ENCODE results near the gene METTL25.

Gene METTL25

DNA sequence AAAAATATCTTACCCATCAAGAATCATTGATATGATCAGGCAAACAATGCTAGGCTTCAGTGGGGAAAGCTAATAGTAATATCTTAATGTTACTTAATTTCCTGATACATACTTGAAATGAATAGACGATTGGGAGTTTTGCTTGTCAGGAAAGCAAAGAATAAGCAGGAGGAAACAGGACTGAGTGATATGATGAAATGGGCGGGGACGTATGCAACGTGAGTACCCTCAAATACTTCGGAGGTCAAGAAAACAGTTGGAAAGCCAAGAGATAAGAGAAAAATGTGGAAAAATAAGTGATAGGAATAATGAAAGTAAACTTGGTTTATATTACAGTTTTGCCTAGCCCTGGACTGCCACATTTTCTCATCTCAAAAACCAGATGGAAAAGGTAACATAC is 49.2 kb downstream of the METTL25 start:
- DNase-seq (ENCODE audit: low read depth), result no peak

DNA sequence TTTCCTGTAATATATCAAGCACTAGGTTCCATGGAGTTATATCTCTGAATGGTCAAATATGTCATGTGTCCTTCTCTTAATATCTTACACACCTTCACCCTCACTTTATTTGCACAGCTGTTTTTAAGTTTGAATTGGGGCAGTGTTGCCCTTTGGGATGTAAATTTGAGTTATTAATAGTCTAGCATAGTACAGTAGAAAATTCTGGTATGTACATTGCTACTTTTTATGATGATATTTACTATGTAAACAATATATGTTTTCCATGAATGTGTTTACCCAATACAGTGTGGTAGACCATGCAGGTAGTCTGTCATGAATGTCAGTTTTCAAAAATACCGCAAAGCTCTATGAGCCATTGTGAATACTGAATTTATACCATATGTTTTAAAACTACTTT is 50.5 kb downstream of the METTL25 start:
- no peak for DNase-seq (ENCODE audit: low read depth)

DNA sequence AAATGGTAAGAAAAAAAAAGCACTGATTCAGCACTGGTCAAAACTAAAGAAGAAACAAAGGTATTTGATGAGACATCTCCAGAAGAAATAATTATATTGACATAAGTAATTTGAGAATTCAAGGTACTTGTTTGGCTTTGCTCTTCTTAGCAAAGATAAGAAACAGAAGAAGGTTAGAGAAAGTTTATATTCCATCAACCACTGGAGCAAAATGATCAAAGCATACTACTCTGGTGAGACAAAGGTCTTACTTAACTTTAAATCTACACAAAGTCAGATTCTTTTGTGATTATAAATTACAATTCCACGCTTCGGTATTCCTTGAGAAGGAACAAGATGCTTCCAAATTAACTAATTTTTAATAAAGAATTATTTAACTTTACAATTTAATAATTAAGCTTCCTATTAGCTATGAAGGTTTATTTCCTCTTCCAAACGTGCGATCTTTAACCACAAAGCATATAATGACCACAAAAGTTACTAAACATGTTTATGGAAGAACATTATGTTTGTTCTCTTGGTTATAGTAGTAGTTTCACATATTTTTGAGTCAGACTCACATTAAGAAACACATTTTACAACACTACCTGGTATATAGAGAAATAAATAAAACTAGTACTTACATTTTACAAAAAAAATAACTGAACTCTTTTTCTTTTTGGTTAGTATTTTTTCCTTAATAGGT is 53.4 kb downstream of the METTL25 start:
- DNase-seq (ENCODE audit: low read depth), result no peak

DNA sequence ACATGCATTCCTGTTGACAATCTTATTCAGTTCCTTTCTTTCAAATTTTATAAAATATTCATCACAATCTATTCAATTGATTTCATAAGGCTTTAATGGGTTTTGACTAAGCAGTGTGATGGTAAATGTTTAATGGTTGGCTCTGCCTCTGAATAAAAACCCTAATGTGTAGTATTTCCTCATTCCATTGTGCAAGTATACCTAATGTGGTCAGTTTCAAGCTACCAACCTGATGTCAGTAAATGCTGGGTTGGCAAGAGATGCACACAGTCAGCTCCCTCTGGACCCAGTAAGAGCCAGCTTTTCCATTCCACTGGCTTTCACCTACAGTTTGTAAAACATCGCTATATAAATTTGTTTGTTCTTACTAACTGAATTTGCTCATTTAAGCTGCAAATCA is 53.9 kb downstream of the METTL25 start:
- DNase-seq (ENCODE audit: low read depth), result no peak

DNA sequence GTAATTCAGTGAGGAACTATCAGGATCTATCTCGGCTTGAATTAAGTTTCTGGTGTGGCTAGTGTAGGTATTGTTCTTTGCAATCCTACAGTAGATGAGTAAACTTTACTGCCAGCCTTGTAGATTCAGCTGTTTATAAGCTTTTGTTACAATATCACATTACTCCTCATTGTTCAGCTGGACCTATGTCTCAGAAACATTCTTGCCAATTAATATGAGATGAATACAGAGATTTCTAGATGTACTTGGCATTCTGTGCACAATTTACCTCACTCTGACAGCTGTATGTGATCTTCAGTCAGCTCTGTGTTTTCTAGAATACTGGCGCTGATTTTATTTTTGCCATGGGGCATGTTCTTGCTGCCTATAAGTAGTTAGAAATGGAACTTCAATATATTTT is 55.7 kb downstream of the METTL25 start:
- no peak for DNase-seq (ENCODE audit: low read depth)

DNA sequence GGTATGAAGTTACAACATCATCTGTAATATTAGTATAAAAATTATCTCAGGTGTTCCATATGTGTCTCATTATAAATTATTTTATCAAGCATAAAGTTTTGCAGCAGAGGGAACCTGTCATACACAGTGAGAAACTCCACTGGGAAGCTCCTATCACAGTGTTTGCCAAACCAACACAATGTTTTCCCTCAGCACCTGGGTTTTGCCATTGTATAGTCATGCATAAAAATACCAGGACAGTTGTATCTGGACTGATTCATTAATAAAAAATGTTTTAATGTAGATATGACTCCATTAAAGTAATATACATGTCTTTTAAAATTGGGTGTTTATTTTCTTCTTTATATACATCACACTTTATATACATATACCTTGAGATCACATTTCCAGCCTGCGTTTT is 56.6 kb downstream of the METTL25 start:
- DNase-seq (ENCODE audit: low read depth), result no peak

DNA sequence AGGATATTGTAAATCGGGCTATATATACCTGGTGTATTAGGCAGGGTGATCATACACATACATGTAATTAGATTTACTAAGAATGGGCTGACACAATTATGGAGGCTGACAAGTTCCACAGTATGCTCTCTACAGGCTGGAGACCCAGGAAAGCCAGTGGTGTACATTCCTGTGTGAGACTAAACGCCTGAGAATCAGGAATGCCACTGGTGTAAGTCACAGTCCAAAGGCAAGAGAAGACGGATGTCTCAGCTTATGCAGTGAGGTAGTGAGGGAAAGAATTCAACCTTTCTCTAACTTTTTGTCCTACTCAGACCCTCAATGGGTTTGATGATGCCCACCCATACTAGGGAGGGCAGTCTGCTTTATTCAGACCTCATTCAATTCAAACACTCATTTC is 57.1 kb downstream of the METTL25 start:
- DNase-seq (ENCODE audit: low read depth), result peak; percentile 33

DNA sequence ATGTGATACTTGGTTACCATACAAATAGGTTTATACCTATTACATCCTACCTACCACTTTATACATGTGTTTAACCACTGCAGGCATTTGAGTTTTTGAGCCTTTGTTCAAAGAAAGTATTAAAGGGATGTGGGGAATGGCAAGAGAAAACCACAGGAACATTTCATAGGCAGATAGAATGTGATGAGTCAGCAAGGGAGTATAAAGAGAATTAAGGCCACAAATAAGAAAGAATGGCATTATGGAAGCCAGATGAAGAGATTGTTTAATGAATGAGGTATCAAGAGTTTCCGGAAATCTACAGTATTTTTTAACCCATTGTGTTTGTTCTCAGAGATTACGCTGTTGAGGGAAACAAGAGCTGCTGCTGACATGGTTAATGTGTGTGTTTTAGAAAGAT is 66.9 kb downstream of the METTL25 start:
- DNase-seq (ENCODE audit: low read depth), result peak; percentile 49

DNA sequence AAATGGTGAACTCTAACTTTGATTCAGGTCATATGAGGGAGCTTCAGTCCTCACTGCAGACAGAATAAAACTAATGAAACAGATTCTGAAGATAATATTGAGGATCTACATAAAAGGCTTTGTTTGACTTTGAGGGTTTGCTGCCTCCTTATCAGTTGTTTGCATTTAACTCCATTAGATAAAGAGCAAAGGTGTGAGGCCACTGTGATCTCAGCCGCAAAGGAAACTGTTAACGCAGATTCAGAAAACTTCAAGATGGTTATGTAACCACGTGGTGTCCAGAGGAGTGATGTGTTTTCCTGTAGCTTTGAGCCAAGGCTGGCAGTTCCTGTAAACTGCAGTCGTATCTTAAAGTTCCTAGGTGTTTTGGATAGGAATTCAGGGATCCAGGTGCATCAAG is 67.8 kb downstream of the METTL25 start:
- no peak for DNase-seq (ENCODE audit: low read depth)

DNA sequence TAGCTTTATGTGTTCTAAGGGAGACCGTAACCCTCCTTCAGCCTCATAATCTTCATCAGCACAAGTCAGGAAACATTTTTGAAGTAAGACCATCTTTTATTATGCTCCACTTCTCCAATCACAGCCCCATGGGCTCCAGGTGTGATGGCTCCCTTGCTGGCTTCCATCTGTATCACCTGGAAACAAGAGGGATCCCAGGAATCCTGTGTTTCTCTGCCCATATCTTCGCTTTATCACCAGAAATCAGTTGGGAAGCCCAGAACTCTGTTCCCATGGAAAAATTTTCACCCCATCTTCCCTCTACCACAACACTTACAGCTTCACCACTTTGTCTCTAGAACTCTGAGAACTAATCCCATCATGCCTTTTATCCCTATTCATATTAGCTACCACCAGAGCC is 68.3 kb downstream of the METTL25 start:
- DNase-seq (ENCODE audit: low read depth), result no peak

DNA sequence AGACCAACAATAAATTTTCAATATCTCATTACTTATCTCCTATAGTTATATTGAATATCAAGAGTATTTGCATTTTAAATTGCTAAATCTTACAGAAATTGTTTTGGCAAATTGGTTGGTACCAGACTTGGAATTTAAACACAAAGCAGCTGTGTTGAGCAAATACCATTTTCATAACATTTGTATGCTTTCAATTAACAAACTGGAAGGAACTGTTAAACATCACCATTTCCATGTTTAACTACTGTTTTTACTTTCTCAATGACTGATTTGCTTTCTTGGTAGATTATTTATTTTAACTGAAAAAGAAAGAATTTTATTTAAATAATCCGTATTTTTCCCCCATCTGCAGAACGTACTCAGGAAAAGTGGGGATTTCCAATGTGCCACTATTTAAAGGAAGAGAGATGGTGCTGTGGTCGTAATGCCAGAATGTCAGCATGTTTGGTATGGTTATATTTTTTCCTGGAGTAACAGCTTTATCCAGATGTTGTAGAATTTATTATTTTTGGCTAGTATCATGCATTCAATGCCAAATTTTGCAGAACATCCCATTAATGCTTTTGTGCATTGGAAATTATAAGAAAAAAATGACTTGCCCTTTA is 72.3 kb downstream of the METTL25 start:
- no peak for DNase-seq (ENCODE audit: low read depth)

DNA sequence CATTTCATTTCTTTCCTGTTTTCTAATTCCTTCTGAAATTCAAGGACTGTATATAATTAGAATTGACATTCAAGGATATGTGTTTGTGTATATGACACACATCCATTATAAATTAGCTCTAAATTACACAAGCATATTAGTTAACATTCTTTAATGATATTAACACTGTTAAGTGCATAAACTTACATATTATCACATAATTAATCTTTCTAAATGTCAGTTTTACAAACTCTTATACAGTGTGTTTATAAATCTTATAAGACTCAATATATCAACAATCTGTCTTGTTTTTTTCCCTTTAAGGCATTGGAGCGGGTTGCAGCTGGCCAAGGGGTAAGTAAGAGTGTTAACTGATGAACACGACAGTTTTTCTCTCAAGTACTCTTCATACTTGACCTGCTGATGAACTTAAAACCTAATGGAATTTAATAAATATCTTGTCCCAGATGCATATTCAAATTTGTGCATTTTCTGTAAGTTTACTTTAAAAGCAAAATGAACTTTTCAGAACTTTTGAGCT is 76.1 kb downstream of the METTL25 start:
- no peak for DNase-seq (ENCODE audit: low read depth)

DNA sequence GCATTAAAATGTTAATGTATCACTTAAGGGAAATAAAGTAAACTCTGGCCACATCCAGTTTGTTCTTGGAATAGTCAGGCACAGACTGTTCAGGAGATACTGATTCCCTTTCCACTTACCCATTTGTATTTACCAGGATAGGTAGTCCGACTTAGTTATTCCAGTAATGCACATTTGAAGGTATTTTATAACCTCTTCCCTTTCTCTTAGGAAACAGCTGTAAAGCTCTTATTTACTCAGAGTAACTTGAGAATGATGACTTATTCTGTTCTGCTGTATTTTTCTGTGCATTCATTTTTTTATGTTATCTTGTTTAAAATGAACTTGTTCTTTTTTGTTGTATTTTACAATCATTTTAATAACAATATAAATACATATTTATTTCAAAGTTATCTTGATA is 78.0 kb downstream of the METTL25 start:
- DNase-seq (ENCODE audit: low read depth), result no peak

DNA sequence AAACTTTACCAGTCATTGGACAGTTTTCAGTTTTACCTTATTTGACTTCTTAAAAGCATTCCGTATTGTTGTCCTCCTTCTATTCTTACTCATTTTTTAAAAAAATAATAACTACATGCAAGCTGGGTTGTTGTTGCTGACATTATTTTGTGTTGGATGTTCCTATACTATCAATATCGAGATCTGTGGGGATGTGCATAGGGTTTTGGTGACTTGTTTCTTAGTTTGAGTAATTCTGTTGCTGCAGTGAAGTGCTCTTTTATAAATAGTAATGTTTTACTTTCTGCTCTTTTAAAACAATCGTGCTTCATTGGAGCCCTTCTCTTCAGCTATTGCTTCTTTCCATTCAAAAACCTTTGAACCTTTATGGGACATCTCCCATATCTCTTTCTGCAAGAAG is 79.4 kb downstream of the METTL25 start:
- no peak for DNase-seq (ENCODE audit: low read depth)

DNA sequence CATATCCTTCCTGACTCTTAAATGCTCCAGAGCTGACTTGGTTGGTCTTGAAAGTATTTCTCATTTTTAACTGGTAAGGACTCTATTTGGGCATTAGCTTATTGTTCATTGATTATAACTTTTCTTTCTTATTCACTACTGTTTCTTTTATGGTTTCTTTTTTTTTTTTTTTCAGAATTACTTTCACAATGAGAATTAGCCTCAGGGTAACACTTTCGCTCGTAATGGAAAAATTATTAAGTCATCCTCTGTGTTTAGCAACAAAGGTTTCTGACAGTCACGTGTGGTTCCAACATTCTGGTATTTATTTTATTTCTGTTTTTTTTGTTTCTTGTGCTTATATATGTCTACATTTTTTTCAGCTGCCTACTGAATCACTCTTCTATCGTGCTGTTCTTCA is 80.0 kb downstream of the METTL25 start:
- DNase-seq (ENCODE audit: low read depth), result no peak

DNA sequence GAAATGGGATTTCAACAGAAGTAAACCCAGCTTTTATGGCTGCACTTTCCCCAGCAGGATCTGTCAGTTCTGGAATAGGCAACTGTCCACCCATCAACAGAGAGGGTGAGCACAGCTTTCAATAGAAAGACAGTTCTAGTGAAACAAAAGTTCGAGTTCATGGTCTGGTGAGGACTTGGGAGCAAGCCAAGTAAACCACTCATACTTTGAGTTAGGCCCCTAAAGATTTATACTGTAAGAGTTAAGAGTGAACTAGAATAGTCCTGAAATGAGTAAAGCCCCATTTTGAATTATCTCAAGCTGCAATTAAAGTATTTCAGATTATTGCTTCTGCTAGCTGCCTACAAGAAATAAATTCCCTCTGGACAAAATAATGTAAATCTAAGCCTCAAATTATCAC is 82.6 kb downstream of the METTL25 start:
- no peak for DNase-seq (ENCODE audit: low read depth)

DNA sequence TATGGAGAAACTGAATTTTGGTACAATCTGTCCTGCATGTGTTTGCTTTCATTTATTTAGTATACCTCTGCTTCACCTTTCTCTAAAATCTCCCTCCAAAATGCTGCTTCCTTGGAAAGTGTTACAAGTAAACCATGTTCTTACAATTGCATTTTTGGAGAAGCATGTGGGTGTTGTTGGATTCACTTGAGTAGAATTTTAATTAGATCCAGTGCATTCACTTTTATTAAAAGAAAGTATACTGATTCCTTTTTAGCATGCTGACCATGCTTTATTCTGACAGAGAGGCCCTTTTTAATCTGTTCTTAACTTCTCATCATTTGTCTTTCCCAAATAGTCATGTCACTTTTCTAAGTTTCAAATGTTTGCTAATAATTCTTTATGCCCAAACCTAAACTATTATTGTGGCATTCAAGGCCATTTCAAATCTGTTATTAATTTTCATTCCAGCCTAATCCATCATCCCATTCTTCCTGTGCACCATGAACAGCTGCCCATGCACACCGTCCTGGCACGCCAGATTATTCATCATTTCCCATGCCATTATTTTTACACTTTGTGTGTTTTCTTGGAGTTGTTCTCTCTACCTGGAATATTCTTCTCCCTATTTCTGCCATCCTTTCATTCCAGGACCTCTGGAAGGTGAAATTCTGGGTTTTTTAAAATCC is 90.7 kb downstream of the METTL25 start:
- DNase-seq (ENCODE audit: low read depth), result no peak

DNA sequence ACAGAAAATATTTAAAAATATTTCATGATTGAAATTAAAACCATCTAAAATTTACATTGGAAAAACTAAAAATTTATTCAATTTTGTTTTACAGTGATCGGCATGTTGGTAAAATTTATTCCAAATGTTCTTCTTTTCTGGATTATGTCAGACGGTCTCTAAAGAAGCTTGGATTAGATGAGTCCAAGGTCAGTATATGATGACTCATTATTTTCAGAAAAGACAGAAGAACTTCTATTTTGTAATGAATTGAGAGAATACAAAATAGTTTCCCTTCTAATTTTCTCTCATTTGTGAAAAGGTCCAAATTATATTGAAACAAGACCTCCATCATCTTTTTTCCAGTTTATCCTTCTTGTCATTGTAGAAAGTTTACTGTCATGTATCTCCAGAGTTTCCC is 98.3 kb downstream of the METTL25 start:
- no peak for DNase-seq (ENCODE audit: low read depth)

DNA sequence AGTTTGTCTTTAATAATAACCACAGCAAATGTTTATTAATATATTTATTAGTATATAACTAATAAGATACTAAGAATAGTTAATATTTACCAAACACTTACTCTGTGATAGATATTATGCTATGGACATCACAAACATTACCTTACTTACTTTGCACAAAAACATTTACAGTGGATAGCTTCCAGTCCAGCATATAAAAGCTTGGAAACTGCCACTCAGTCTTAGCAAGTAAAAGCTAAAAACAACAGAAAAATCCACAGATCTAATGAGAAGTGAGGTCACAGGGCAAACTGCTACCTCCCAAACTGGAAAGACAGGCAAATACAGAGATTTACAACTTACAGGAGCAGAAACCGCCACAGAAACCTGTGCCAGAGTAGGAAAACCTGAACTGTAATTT is 99.8 kb downstream of the METTL25 start:
- no peak for DNase-seq (ENCODE audit: low read depth)

DNA sequence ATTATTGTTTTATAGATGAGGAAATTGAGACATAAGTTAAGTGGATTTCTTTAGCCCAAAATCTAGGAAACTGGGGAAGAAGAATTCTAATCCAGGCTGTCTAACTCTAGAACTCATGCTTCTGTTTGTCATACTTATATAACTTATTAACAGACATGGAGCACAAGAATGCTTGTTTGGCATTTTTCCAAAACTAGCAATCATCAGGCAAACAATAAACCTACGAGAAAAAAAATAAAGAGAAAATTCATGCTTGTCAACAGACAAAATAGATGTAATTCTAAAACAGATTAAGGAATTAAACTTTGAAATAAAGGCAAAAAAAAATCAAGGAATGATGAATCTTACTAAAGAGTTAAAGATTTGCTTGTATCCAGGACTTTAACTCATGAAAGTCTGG is 103.1 kb downstream of the METTL25 start:
- DNase-seq (ENCODE audit: low read depth), result no peak

DNA sequence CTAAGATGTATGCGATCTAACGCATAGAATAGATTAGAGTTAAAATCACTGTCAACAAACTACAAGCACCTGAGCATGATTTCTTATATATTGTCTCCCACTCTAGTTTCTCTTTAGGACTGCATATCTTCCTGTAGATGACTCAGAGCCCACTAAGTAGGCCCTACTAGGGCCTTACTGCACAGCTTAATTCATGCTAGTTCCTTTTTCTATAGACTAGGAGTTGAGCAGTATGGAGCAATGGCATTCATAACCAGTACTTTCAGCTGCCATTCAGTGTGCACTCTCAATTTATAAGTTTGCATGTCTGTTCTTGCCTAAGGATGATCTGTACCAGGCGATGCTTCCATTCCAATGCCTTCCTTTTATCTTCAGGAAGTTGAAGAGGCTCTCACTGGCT is 103.5 kb downstream of the METTL25 start:
- no peak for DNase-seq (ENCODE audit: low read depth)

DNA sequence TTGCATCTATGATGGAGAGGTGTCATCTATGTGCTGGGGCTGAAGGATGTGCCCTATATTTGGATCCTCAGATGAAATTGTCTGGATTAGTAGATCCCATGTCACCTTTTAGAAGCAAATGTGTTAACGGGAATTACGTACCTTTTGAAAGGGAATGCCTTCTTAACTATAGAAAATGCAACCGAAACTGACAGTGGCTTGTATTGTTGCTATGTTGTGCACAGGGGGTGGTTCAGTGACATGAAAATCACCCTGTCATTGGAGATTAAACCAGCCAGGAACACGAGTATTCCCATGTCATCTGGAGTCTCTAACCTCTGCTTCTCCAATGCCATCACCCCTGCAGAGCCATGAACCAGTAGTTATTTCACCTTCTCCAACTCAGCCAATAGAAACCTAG is 110.2 kb downstream of the METTL25 start:
- DNase-seq (ENCODE audit: low read depth), result no peak

DNA sequence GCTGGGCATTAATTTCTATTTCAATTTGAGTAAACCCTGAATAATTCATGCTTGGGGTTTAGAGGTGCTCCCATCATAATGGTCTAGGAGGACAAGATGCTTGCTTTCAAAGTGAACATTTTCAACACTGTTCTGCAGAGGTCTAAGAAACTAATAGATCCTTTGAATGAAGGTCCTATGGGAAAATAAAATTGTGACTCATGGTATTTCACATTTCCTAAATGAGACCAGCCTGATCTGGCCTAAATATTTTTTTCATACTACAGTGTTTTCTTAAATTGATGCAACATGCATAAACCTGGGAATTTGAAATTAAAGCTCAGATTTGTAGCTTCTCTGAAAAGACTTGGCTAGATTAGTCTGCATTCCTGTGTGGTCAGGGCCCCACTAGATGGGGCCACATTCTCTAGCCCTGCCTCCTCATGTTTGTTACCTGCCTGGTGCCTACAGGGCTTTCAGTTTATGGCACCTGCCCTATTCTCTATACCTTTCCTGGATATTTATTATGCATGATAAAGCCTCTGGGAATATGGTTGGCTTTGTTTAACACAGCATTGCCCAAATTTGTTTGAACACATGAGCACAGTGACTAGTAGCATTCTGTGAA is 112.7 kb downstream of the METTL25 start:
- no peak for DNase-seq (ENCODE audit: low read depth)
